Stimulated activated CD4-positive, alpha-beta T cell treated with anti-CD3 and anti-CD28 coated beads, TNF-alpha, amount 100 ng/mL, for 24 hours (primary cell): ENCODE data around the gene TUBA4B.
"Not testable (repeated sequence)": the region's sequence is repeated elsewhere in the genome, so short reads cannot be mapped to it uniquely, and the experiment has no call there.

Experiments used
- DNase-seq, 3 experiments: peaks; one replicate each; pipeline ENCODE4 v3.0.0-alpha.2; 2020; ENCODE audit warnings: low read depth in 3 of 3

Gene TUBA4B

GRCh38 chr2:219290381-219291171 lies 37.5 kb downstream of the TUBA4B start:
- no peak for DNase-seq

GRCh38 chr2:219291394-219291793 lies 38.4 kb downstream of the TUBA4B start:
- no peak for DNase-seq

GRCh38 chr2:219291910-219292490 lies 39.0 kb downstream of the TUBA4B start:
- DNase-seq: no peak

GRCh38 chr2:219292616-219293015 lies 39.6 kb downstream of the TUBA4B start:
- no peak for DNase-seq

- DNase-seq: no peak
These were observed 40.7 kb downstream of the TUBA4B start for GRCh38 chr2:219293736-219294231.

GRCh38 chr2:219294356-219295351 lies 41.6 kb downstream of the TUBA4B start:
- peak; percentile 78 to 89 (median 81) for DNase-seq

- no peak for DNase-seq
These were observed 43.1 kb downstream of the TUBA4B start for GRCh38 chr2:219296142-219296541.

- no peak for DNase-seq
These were observed 43.8 kb downstream of the TUBA4B start for GRCh38 chr2:219296631-219297391.

GRCh38 chr2:219297766-219298456 lies 44.9 kb downstream of the TUBA4B start:
- no peak for DNase-seq

GRCh38 chr2:219298759-219299371 lies 45.8 kb downstream of the TUBA4B start:
- DNase-seq: peak; percentile 81 to 93 (median 87)

GRCh38 chr2:219299372-219299760 lies 46.3 kb downstream of the TUBA4B start:
- no peak for DNase-seq

GRCh38 chr2:219300022-219300421 lies 47.0 kb downstream of the TUBA4B start:
- DNase-seq: no peak

- DNase-seq: no peak
These were observed 49.4 kb downstream of the TUBA4B start for GRCh38 chr2:219302412-219302968.

- DNase-seq: no peak
These were observed 51.2 kb downstream of the TUBA4B start for GRCh38 chr2:219304223-219304622.

GRCh38 chr2:219306047-219306446 lies 53.0 kb downstream of the TUBA4B start:
- no peak for DNase-seq

- peak; percentile 30 to 60 (median 40) for DNase-seq
These were observed 55.4 kb downstream of the TUBA4B start for GRCh38 chr2:219308142-219309101.

GRCh38 chr2:219309278-219309677 lies 56.2 kb downstream of the TUBA4B start, which contains the start of gene PTPRN:
PTPRN (minus strand) TSS chr2:219309401; CDS start chr2:219309332, 69 bp downstream.
- no peak for DNase-seq

- DNase-seq: not testable (repeated sequence)
These were observed 59.7 kb downstream of the TUBA4B start for GRCh38 chr2:219312683-219313263.
